Keratinocyte (primary cell): ENCODE measurements around the gene UBA6. TPM values are rescaled to one million over a fixed set of nuclear protein-coding genes. Genes with fewer than 3 reads are reported as not detected.
A peak's percentile ranks its signal among the peaks of the same experiment; 100 is the strongest.

Experiments used
- DNase-seq: peaks from one replicate; pipeline ENCODE4 v3.0.0-alpha.2; 2011; ENCODE audit warnings: low read depth, missing footprints, low spot score
- FAIRE-seq: peaks from 2 replicates; lab custom pipeline; 2011; peaks lifted over from hg19 to GRCh38; lab: Jason Lieb, UNC
- H2AFZ ChIP-seq: 2 replicates; pipeline ENCODE4 v1.6.0; 2012; ENCODE audit warnings: low read length, control low read depth, inconsistent platforms; ENCODE audit not compliant: control insufficient read depth
- H3K27ac ChIP-seq: 2 replicates; pipeline ENCODE4 v1.5.1; 2011; ENCODE audit warnings: low read length; ENCODE audit not compliant: control insufficient read depth, insufficient read depth
- H3K27me3 ChIP-seq: 3 replicates; pipeline ENCODE4 v1.6.0; 2011; ENCODE audit warnings: low read length; ENCODE audit not compliant: control insufficient read depth, insufficient read depth; ENCODE audit errors: extremely low read depth
- H3K36me3 ChIP-seq, 2 experiments: 2 replicates in 1 of 2; 3 replicates in 1 of 2; pipeline ENCODE4 v1.5.1; 2011; ENCODE audit warnings: low read length in 2 of 2, mild to moderate bottlenecking in 1 of 2; ENCODE audit not compliant: control insufficient read depth in 2 of 2, insufficient read depth in 2 of 2; ENCODE audit errors: extremely low read depth in 1 of 2
- H3K4me1 ChIP-seq: 3 replicates; pipeline ENCODE4 v1.5.1; 2011; ENCODE audit warnings: low read length; ENCODE audit not compliant: control insufficient read depth, insufficient read depth; ENCODE audit errors: extremely low read depth
- H3K4me2 ChIP-seq: 3 replicates; pipeline ENCODE4 v1.6.0; 2011; ENCODE audit warnings: low read depth, low read length; ENCODE audit not compliant: control insufficient read depth, insufficient read depth; ENCODE audit errors: extremely low read depth
- H3K4me3 ChIP-seq, 3 experiments: fragments of 200-600 bp in 1 of 3; sonication (generic) in 1 of 3; 2 replicates in 2 of 3; 3 replicates in 1 of 3; pipeline ENCODE4 v1.5.1; 2011 to 2016; ENCODE audit warnings: low read length in 3 of 3, mild to moderate bottlenecking in 3 of 3, control low read depth in 2 of 3, inconsistent platforms in 1 of 3, low read depth in 1 of 3, mixed read lengths in 1 of 3, mixed run types in 1 of 3, moderate library complexity in 1 of 3; ENCODE audit not compliant: control insufficient read depth in 2 of 3, insufficient read depth in 2 of 3; ENCODE audit errors: extremely low read depth in 1 of 3
- H3K79me2 ChIP-seq: 2 replicates; pipeline ENCODE4 v1.6.0; 2012; ENCODE audit warnings: low read length; ENCODE audit not compliant: control insufficient read depth, insufficient read depth
- H3K9ac ChIP-seq: 3 replicates; pipeline ENCODE4 v1.6.0; 2011; ENCODE audit warnings: low read length; ENCODE audit not compliant: control insufficient read depth, insufficient read depth; ENCODE audit errors: extremely low read depth
- H3K9me1 ChIP-seq: 3 replicates; pipeline ENCODE4 v1.6.0; 2011; ENCODE audit warnings: low read length; ENCODE audit not compliant: control insufficient read depth, insufficient read depth; ENCODE audit errors: extremely low read depth
- H3K9me3 ChIP-seq: 2 replicates; pipeline ENCODE4 v1.5.1; 2012; ENCODE audit warnings: low read depth, low read length; ENCODE audit not compliant: control insufficient read depth
- H4K20me1 ChIP-seq: 3 replicates; pipeline ENCODE4 v1.6.0; 2011; ENCODE audit warnings: low read length; ENCODE audit not compliant: control insufficient read depth, insufficient read depth; ENCODE audit errors: extremely low read depth
- EZH2 ChIP-seq: IDR thresholded peaks from one replicate; pipeline ENCODE4 v1.6.1; 2012; ENCODE audit warnings: inconsistent platforms, mild to moderate bottlenecking, low read length, moderate library complexity
- dilution Hi-C: fragments of 300-500 bp; cut with MboI; formaldehyde crosslinking; loops from one replicate; pipeline ENCODE4 v1.7.0; 2020; ENCODE audit warnings: low sequenced_read_pairs; ENCODE audit not compliant: extremely low pct_ligation_motif_present
- polyA plus RNA-seq, 5 experiments: library from polyadenylated mRNA; depleted of rRNA in 3 of 5; stranded (reverse) in 3 of 5; stranded (forward) in 1 of 5; unstranded in 1 of 5; fragments of >200 nt; gene quantifications; 1 replicate in 1 of 5; 2 replicates in 3 of 5; 3 replicates in 1 of 5; pipeline versions ENCODE4 v1.2.1 to v1.2.3, GENCODE V29; 2011 to 2012; ENCODE audit warnings: missing spikeins in 2 of 5, low read depth in 1 of 5, low replicate concordance in 1 of 5
- TF ChIP-seq, protein P1 (sequence below), 3 experiments: IDR thresholded peaks in 1 of 3; conservative IDR thresholded peaks in 1 of 3; optimal IDR thresholded peaks in 1 of 3; 2 replicates in 2 of 3; 3 replicates in 1 of 3; pipeline versions ENCODE3 to v1.5.1; 2011; ENCODE audit warnings: low read length in 3 of 3, mild to moderate bottlenecking in 3 of 3, moderate library complexity in 2 of 3, control low read depth in 1 of 3, inconsistent platforms in 1 of 3; ENCODE audit not compliant: insufficient read depth in 2 of 3; ENCODE audit errors: extremely low read depth in 1 of 3

Gene UBA6
- polyA plus RNA-seq, 1 donor (not counting 4 experiments of a cell fraction or from before 2014, with no cell fraction given): 221 TPM

GRCh38 chr4:67713529-67714247 is 12.7 kb upstream of the UBA6 start:
- Histone ChIP-seq H3K9me3 (no peaks in the 10 kb centered on the region), H3K27me3 (no peaks in the 10 kb centered on the region), H3K4me3 (no peak overlapping the region), H4K20me1 (no peaks in the 10 kb centered on the region), H3K27ac (peak overlapping the region; percentile 81), H3K9me1 (no peaks in the 10 kb centered on the region), H3K4me2 (peak overlapping the region; percentile 57), H3K9ac (peak overlapping the region; percentile 26), H3K79me2 (peaks cover 40% of the 10 kb centered on the region), H3K4me1 (peaks cover 31% of the 10 kb centered on the region), H3K36me3 (peaks cover 3 to 16% of the 10 kb centered on the region in 2 experiments), H2AFZ (no peak overlapping the region)
- FAIRE-seq (peak; percentile 92), DNase-seq (peak; percentile 52)
- dilution Hi-C loops: no loop called here
- TF ChIP-seq, protein P1, sequence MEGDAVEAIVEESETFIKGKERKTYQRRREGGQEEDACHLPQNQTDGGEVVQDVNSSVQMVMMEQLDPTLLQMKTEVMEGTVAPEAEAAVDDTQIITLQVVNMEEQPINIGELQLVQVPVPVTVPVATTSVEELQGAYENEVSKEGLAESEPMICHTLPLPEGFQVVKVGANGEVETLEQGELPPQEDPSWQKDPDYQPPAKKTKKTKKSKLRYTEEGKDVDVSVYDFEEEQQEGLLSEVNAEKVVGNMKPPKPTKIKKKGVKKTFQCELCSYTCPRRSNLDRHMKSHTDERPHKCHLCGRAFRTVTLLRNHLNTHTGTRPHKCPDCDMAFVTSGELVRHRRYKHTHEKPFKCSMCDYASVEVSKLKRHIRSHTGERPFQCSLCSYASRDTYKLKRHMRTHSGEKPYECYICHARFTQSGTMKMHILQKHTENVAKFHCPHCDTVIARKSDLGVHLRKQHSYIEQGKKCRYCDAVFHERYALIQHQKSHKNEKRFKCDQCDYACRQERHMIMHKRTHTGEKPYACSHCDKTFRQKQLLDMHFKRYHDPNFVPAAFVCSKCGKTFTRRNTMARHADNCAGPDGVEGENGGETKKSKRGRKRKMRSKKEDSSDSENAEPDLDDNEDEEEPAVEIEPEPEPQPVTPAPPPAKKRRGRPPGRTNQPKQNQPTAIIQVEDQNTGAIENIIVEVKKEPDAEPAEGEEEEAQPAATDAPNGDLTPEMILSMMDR (optimal IDR thresholded peaks at IDR 0.05 in 1 of 3, IDR thresholded peaks at IDR 0.05 in 1 of 3, conservative IDR thresholded peaks at IDR 0.05 in 1 of 3; ENCODE audit: extremely low read depth in 1 of 3, insufficient read depth in 2 of 3, low read length in 3 of 3): no peak
- TF ChIP-seq EZH2: no peak

DNA sequence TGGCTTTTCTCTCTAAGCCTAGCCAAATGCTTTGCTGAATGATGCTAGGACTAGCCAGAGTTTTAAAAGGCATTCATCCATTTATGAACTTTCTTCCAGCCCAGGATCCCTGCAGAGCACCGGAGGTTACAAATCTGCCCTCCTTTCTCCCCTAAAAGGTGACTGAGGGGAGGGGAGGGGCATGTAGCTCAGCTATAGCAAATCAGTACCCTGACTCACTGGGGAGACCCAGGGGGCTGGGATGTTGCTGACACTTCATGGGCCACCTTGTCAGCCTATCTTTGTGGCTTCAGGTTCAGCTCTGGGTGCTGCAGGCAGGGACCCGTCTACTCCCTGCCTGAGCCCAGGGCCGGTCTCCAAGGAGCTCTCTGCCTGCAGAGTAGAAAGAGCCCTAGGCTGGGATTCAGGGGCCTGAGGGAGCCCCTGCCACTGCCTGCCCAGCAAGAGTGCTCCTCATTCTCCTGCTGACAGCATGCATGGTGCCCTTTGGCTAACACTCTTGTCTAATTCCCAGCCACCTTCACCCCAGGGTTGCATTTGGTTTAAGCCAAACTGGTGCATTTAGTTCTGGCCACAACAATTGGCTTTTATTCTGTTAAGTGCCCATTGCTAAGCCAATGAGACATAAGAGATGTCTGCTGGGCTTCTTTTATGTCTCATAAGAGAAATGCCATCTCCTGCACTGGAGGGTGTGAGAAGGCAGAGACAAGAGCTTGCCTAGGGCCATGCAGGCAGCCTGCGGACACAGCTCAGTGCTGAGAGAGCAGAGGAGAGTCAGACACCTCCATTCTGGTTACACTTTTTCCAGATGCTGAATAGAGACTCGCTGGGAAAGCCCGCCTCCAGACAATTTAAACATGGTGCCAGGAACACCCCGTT is 11.9 kb upstream of the UBA6 start:
- Histone ChIP-seq H3K9ac (no peak overlapping the region), H3K9me3 (no peaks in the 10 kb centered on the region), H2AFZ (no peak overlapping the region), H3K4me3 (no peak overlapping the region), H3K4me1 (peaks cover 31% of the 10 kb centered on the region), H3K79me2 (peaks cover 44% of the 10 kb centered on the region), H3K9me1 (no peaks in the 10 kb centered on the region), H3K27ac (peak overlapping the region; percentile 81), H3K27me3 (no peaks in the 10 kb centered on the region), H3K36me3 (peaks cover 3 to 13% of the 10 kb centered on the region in 2 experiments), H3K4me2 (peak overlapping the region; percentile 57), H4K20me1 (no peaks in the 10 kb centered on the region)
- TF ChIP-seq, protein P1 (optimal IDR thresholded peaks at IDR 0.05 in 1 of 3, IDR thresholded peaks at IDR 0.05 in 1 of 3, conservative IDR thresholded peaks at IDR 0.05 in 1 of 3; ENCODE audit: extremely low read depth in 1 of 3, insufficient read depth in 2 of 3, low read length in 3 of 3): no peak
- TF ChIP-seq EZH2: no peak
- dilution Hi-C loops: no loop called here
- FAIRE-seq (peak; percentile 56), DNase-seq (no peak)
